Measurements from ENCODE around the gene ICAM1.

GRCh38 chr19:10271543-10272086, 695 bp downstream of the ICAM1 start:
- TF ChIP-seq POLR2A (IDR thresholded peaks at IDR 0.05; ENCODE audit: low read depth, low read length) (peak; percentile 38; the same call in 1 of the 2 replicates), TAF1 (IDR thresholded peaks at IDR 0.05; ENCODE audit: low read depth, low read length) (no peak; the same call in 1 of the 2 replicates)
